Ectodermal cell (in vitro differentiated cells): ENCODE measurements around the gene MAP6D1.
"Not testable (repeated sequence)": the region's sequence is repeated elsewhere in the genome, so short reads cannot be mapped to it uniquely, and the experiment has no call there.

Experiments
- H3K27ac ChIP-seq: 2 replicates; pipeline ENCODE4 v1.7.0; 2013; ENCODE audit warnings: mild to moderate bottlenecking, low read depth, low read length; ENCODE audit not compliant: insufficient read depth, poor library complexity, severe bottlenecking
- H3K27me3 ChIP-seq: 2 replicates; pipeline ENCODE4 v1.7.0; 2013; ENCODE audit warnings: mild to moderate bottlenecking, low read length; ENCODE audit not compliant: insufficient read depth, control insufficient read depth, poor library complexity, severe bottlenecking
- H3K36me3 ChIP-seq: one replicate; pipeline ENCODE4 v1.7.0; 2013; ENCODE audit warnings: low read length; ENCODE audit not compliant: control insufficient read depth, insufficient read depth
- H3K4me1 ChIP-seq: one replicate; pipeline ENCODE4 v1.7.0; 2013; ENCODE audit warnings: low read length; ENCODE audit not compliant: control insufficient read depth, insufficient read depth
- H3K4me3 ChIP-seq: 2 replicates; pipeline ENCODE4 v1.7.0; 2013; ENCODE audit warnings: low read depth, low read length, control low read depth; ENCODE audit not compliant: insufficient read depth
- H3K9me3 ChIP-seq: 2 replicates; pipeline ENCODE4 v1.7.0; 2013; ENCODE audit warnings: mild to moderate bottlenecking, low read length, moderate library complexity; ENCODE audit not compliant: control insufficient read depth
- WGBS, 2 experiments: methylation state at CpG; one replicate each; pipeline ENCODE4 v1.1.7; 2013; ENCODE audit warnings: missing lambda C conversion rate in 2 of 2; 5-methylcytosine and 5-hydroxymethylcytosine counted together

Gene MAP6D1

GRCh38 chr3:183782576-183783276 is 42.7 kb downstream of the MAP6D1 start:
- Histone ChIP-seq H3K4me1 (no peaks in the 10 kb centered on the region), H3K27ac (no peak overlapping the region), H3K27me3 (no peaks in the 10 kb centered on the region), H3K9me3 (no peaks in the 10 kb centered on the region), H3K4me3 (no peak overlapping the region), H3K36me3 (peaks cover 49% of the 10 kb centered on the region)
- 96% methylated on average over 7 of the region's 7 CpGs for WGBS, 2 experiments

GRCh38 chr3:183781246-183781645 is 44.1 kb downstream of the MAP6D1 start:
- H3K36me3 ChIP-seq = peaks cover 48% of the 10 kb centered on the region
- no peaks in the 10 kb centered on the region for H3K9me3 ChIP-seq
- no peak overlapping the region for H3K27ac ChIP-seq
- no peaks in the 10 kb centered on the region for H3K27me3 ChIP-seq
- H3K4me1 ChIP-seq = no peaks in the 10 kb centered on the region
- 92 to 93% methylated on average over 6 of the region's 6 CpGs for WGBS, 2 experiments
- no peak overlapping the region for H3K4me3 ChIP-seq

GRCh38 chr3:183779896-183780465 is 45.4 kb downstream of the MAP6D1 start:
- no peaks in the 10 kb centered on the region for H3K9me3 ChIP-seq
- H3K4me1 ChIP-seq = no peaks in the 10 kb centered on the region
- peaks cover 52% of the 10 kb centered on the region for H3K36me3 ChIP-seq
- H3K4me3 ChIP-seq = no peak overlapping the region
- no peak overlapping the region for H3K27ac ChIP-seq
- 93 to 95% methylated on average over 14 of the region's 14 CpGs for WGBS, 2 experiments
- no peaks in the 10 kb centered on the region for H3K27me3 ChIP-seq

DNA sequence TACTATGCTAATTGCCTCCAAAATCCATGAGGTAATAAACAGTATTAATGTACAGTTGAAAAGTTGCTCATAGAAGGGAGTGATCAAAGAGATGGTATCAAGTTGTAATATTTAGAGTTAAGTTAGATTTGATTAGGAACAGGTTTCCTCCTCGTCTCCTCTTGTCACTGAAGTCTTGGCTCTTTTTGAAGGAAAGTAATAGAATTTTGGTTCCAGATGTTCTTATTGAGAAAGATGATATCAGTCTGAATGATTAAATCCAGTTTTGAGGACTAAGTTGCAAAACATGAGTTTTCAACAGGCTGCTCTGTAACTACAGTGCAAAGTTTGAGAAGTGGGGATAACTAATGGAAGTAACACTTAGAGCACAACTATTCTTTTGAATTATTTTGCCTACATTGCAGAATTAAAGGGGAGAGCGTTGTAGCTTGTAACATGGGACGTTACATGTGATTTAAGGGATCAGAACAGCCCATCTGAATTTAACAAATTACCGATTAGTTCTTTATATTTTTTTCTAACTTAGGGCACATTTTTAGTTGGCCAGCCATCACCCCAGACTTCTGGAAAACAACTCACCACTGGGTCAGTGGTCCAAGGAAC is 48.3 kb downstream of the MAP6D1 start:
- Histone ChIP-seq H3K27me3 (no peaks in the 10 kb centered on the region), H3K36me3 (peaks cover 67% of the 10 kb centered on the region)
- WGBS, 2 experiments = 98% methylated on average over 4 of the region's 4 CpGs

DNA sequence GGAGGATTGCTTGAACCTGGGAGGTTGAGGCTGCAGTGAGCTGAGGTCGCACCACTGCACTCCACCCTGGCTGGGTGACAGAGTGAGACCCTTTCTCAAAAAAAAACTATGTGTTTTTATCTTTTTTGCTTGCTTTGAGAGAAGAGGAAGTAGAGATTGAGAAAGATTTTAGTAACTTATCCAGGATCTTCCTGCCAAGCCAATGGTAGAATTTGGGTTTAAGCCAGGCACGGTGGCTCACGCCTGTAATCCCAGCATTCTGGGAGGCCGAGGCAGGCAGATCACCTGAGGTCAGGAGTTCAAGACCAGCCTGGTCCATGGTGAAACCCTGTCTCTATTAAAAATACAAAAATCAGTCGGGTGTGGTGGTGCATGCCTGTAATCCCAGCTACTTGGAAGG is 48.9 kb downstream of the MAP6D1 start:
- H3K36me3 ChIP-seq = peaks cover 69% of the 10 kb centered on the region
- H3K27me3 ChIP-seq, H3K4me3 ChIP-seq, H3K27ac ChIP-seq, H3K4me1 ChIP-seq, H3K9me3 ChIP-seq: not testable (repeated sequence)
- 94 to 96% methylated on average over 5 of the region's 5 CpGs for WGBS, 2 experiments

More for the DNA sequence above, 48.3 kb downstream of the MAP6D1 start:
- H3K4me3 ChIP-seq = no peak overlapping the region
- H3K27ac ChIP-seq = no peak overlapping the region
- no peaks in the 10 kb centered on the region for H3K9me3 ChIP-seq
- no peaks in the 10 kb centered on the region for H3K4me1 ChIP-seq

DNA sequence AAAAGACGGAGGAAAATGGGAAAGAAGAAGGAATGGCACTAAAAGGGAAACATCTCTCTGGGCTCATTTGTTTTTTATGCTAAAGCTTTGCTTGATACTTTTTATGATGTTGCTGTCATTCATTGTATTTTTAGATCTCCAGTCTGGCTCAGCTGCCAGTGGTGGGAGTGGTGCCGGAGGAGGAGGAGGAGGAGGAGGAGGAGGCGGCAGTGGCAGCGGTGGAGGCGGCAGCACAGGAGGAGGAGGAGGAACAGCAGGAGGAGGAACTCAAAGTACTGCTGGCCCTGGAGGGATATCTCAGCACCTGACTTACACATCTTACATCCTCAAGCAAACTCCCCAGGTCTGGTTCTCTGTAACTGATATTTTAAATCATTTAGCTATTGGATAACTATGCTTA is 49.6 kb downstream of the MAP6D1 start:
- Histone ChIP-seq H3K4me1 (no peaks in the 10 kb centered on the region), H3K36me3 (peaks cover 68% of the 10 kb centered on the region), H3K27ac (no peak overlapping the region), H3K27me3 (no peaks in the 10 kb centered on the region), H3K4me3 (no peak overlapping the region), H3K9me3 (no peaks in the 10 kb centered on the region)
- 93 to 98% methylated on average over 5 of the region's 5 CpGs for WGBS, 2 experiments

DNA sequence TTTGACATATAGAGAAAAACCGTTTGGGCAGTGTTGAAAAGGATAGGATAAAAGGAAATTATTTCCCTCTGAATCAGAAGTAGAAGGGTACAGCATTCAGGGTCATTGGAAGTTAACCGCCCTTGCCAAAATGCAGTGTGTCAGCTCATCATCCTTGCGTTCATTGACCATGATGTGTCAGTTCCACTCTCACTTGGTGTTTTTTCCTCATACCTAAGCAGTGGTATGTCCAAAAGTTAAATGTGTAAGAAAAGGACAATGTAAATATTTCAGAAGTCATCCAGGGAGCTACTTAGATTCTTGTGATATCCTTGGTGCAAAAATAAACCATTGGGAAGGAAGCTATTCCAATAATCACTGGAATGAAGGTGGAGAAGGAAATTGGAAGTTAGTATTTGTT is 50.7 kb downstream of the MAP6D1 start:
- Histone ChIP-seq H3K4me3 (no peak overlapping the region), H3K4me1 (no peaks in the 10 kb centered on the region), H3K27me3 (no peaks in the 10 kb centered on the region), H3K36me3 (peaks cover 61% of the 10 kb centered on the region), H3K27ac (no peak overlapping the region), H3K9me3 (no peaks in the 10 kb centered on the region)
- WGBS, 2 experiments = 93 to 94% methylated on average over 3 of the region's 3 CpGs

GRCh38 chr3:183769453-183769852 is 55.9 kb downstream of the MAP6D1 start:
- H3K27ac ChIP-seq = no peak overlapping the region
- peaks cover 31% of the 10 kb centered on the region for H3K36me3 ChIP-seq
- H3K9me3 ChIP-seq = no peaks in the 10 kb centered on the region
- 97 to 98% methylated on average over 8 of the region's 9 CpGs for WGBS, 2 experiments
- no peaks in the 10 kb centered on the region for H3K27me3 ChIP-seq
- no peaks in the 10 kb centered on the region for H3K4me1 ChIP-seq
- no peak overlapping the region for H3K4me3 ChIP-seq

DNA sequence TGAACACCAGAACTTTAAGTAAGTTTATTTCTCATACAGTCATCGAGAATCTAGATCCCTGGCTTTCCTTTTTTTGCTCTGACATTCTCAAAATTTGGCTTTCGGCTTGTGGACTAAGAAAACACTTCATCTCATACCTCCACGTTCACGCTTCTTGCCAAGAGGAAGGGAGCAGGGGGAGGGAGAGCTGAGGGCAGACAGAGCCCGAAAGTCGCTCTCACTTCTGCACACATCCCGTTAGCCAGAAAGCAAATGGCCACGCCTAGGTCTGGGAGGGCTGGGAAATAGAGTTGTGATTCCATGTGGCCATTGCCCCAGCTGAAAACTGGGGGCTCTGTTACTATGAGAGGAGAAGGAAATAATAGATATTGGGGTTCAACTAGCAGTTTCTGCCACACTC is 57.3 kb downstream of the MAP6D1 start:
- Histone ChIP-seq H3K4me3 (no peak overlapping the region), H3K9me3 (no peaks in the 10 kb centered on the region), H3K27me3 (no peaks in the 10 kb centered on the region), H3K4me1 (no peaks in the 10 kb centered on the region), H3K27ac (no peak overlapping the region), H3K36me3 (peaks cover 18% of the 10 kb centered on the region)
- 96% methylated on average over 8 of the region's 8 CpGs for WGBS, 2 experiments

DNA sequence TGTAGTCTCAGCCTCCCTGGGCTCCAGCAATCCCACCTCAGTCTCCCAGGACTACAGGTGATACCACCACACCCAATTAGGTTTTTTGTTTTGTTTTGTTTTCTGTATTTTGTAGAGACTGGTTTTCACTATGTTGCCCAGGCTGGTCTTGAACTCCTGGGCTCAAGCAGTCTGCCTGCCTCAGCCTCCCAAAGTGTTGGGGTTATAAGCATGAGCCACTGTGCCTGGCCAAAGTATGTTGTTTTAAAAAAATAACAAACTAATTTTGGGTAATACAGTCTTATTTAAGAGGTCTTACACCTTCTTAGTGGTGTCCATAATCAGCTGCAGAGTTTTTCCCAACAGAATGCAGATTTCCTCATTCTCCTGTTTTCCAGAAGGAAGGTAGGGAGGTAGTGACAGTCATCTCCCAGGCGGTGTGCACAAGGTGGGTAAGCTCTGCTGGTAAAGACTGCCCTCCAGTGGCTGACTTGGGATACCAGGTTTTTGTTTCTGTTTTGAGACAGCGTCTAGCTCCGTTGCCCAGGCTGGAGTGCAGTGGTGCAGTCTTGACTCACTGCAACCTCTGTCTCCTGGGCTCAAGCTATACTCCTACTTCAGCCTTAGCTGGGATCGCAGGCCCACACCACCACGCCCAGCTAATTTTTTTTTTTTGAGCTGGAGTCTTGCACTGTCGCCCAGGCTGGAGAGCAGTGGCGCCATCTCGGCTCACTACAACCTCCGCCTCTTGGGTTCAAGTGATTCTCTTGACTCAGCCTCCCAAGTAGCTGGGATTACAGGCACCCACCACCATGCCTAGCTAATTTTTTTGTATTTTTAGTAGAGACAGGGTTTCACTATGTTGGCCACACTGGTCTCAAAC is 58.4 kb downstream of the MAP6D1 start:
- Histone ChIP-seq H3K36me3 (peaks cover 14% of the 10 kb centered on the region), H3K4me3 (no peak overlapping the region), H3K27ac (no peak overlapping the region), H3K4me1 (no peaks in the 10 kb centered on the region), H3K9me3 (no peaks in the 10 kb centered on the region), H3K27me3 (no peaks in the 10 kb centered on the region)
- 76 to 86% methylated on average over 9 of the region's 9 CpGs for WGBS, 2 experiments
